Mesothelial cell of epicardium (in vitro differentiated cells): ENCODE results near the gene VARS2. TPM values are rescaled to one million over a fixed set of nuclear protein-coding genes. Genes with fewer than 3 reads are reported as not detected.
A peak's percentile ranks its signal among the peaks of the same experiment; 100 is the strongest.
"Not testable (repeated sequence)": the region's sequence is repeated elsewhere in the genome, so short reads cannot be mapped to it uniquely, and the experiment has no call there.

Experiments
- DNase-seq, 2 experiments: peaks; one replicate each; pipeline ENCODE4 v3.0.0; 2021; ENCODE audit warnings: low spot score in 2 of 2; ENCODE audit not compliant: unreplicated experiment in 2 of 2
- H3K27ac Mint-ChIP-seq: 2 replicates; pipeline ENCODE4 v1.8.0; 2021; ENCODE audit warnings: mixed read lengths
- H3K27me3 Mint-ChIP-seq: 2 replicates; pipeline ENCODE4 v1.8.0; 2021; ENCODE audit warnings: low read depth, mixed read lengths
- H3K36me3 Mint-ChIP-seq: 2 replicates; pipeline ENCODE4 v1.8.0; 2021; ENCODE audit warnings: mixed read lengths
- H3K4me1 Mint-ChIP-seq: 2 replicates; pipeline ENCODE4 v1.8.0; 2021; ENCODE audit warnings: mixed read lengths
- H3K4me3 Mint-ChIP-seq: 2 replicates; pipeline ENCODE4 v1.8.0; 2021; ENCODE audit warnings: mild to moderate bottlenecking, moderate library complexity, mixed read lengths
- H3K9me3 Mint-ChIP-seq: 2 replicates; pipeline ENCODE4 v1.8.0; 2021; ENCODE audit warnings: mixed read lengths
- CTCF ChIP-seq: fragments of 200-600 bp; sonication (generic); IDR thresholded peaks from one replicate; pipeline ENCODE4 v1.5.0; 2021; ENCODE audit warnings: antibody characterized with exemption; ENCODE audit not compliant: unreplicated experiment
- total RNA-seq: library from RNA; stranded (reverse); gene quantifications from 3 replicates; pipeline ENCODE4 v1.2.1, GENCODE V29; 2021

Gene VARS2
- 62.1 to 70.6 TPM (median 67.4 TPM) in 3 replicates for total RNA-seq

- no peaks in the 10 kb centered on the region for H3K9me3 Mint-ChIP-seq
- peaks cover 21% of the 10 kb centered on the region for H3K36me3 Mint-ChIP-seq
- DNase-seq, result peak; percentile 88 to 98
- peaks cover 24% of the 10 kb centered on the region for H3K4me1 Mint-ChIP-seq
- H3K27ac Mint-ChIP-seq, result peak within 1 kb of the TSS; percentile 99
- peak within 1 kb of the TSS; percentile 87 for H3K4me3 Mint-ChIP-seq
- TF ChIP-seq CTCF, result no peak
- no peaks in the 10 kb centered on the region for H3K27me3 Mint-ChIP-seq
These were observed at the start of gene VARS2 for GRCh38 chr6:30914076-30914853. TSS of gene VARS2 (plus strand) at chr6:30914238. CDS start at chr6:30914837, 599 bp downstream.

- H3K4me1 Mint-ChIP-seq, result peaks cover 4% of the 10 kb centered on the region
- no peak for TF ChIP-seq CTCF
- H3K36me3 Mint-ChIP-seq, result peaks cover 11% of the 10 kb centered on the region
- DNase-seq, result no peak
- H3K9me3 Mint-ChIP-seq, result peaks cover 20% of the 10 kb centered on the region
- H3K4me3 Mint-ChIP-seq, result no peak overlapping the region
- H3K27ac Mint-ChIP-seq, result no peak overlapping the region
- H3K27me3 Mint-ChIP-seq, result no peaks in the 10 kb centered on the region
These were observed 49.7 kb upstream of the VARS2 start for GRCh38 chr6:30864325-30864724.

- not testable (repeated sequence) for H3K27me3 Mint-ChIP-seq, H3K27ac Mint-ChIP-seq, DNase-seq, H3K4me3 Mint-ChIP-seq, H3K4me1 Mint-ChIP-seq
- H3K36me3 Mint-ChIP-seq, result peaks cover 23% of the 10 kb centered on the region
- H3K9me3 Mint-ChIP-seq, result peaks cover 47% of the 10 kb centered on the region
These were observed 44.7 kb upstream of the VARS2 start for GRCh38 chr6:30869241-30869749.

GRCh38 chr6:30870546-30870945 is 43.5 kb upstream of the VARS2 start:
- no peak for TF ChIP-seq CTCF
- Mint-ChIP-seq H3K9me3 (peaks cover 47% of the 10 kb centered on the region), H3K27me3 (no peaks in the 10 kb centered on the region), H3K4me1 (no peaks in the 10 kb centered on the region), H3K4me3 (no peak overlapping the region), H3K36me3 (peaks cover 23% of the 10 kb centered on the region), H3K27ac (no peak overlapping the region)
- no peak for DNase-seq

DNA sequence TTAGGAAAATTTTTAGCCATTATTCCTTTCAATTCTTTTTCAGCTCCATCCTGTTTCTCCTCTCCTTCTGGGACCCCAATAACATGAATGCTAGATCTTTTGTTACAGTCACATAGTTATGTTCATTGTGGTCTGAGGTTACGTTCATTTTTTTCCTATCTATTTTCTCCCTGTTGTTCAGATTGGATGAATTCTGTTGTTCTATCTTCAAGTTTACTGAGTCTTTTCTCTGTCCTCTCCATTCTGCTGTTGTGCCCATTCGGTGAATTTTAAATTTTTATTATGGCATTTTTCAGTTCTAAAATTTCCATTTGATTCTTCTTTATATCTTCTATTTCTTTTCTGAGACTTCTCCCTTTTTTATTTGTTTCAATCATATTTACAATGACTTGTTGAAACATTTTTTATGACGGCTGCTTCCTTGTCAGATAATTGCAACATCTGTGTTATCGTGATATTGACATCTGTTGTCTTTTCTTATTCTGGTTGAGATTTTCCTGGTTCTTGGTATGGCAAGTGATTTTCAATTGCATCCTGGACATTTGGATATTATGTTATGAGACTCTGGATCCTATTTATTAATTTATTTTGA is 42.4 kb upstream of the VARS2 start:
- H3K36me3 Mint-ChIP-seq, result peaks cover 23% of the 10 kb centered on the region
- H3K4me1 Mint-ChIP-seq, result peaks cover 7% of the 10 kb centered on the region
- no peak overlapping the region for H3K27ac Mint-ChIP-seq
- no peak for DNase-seq
- no peak overlapping the region for H3K4me3 Mint-ChIP-seq
- peaks cover 47% of the 10 kb centered on the region for H3K9me3 Mint-ChIP-seq
- no peak for TF ChIP-seq CTCF
- no peaks in the 10 kb centered on the region for H3K27me3 Mint-ChIP-seq

- Mint-ChIP-seq H3K36me3 (peaks cover 23% of the 10 kb centered on the region), H3K4me3 (no peak overlapping the region), H3K4me1 (peaks cover 17% of the 10 kb centered on the region), H3K27ac (no peak overlapping the region), H3K9me3 (peaks cover 43% of the 10 kb centered on the region), H3K27me3 (no peaks in the 10 kb centered on the region)
- DNase-seq, result no peak
- no peak for TF ChIP-seq CTCF
These were observed 40.8 kb upstream of the VARS2 start for GRCh38 chr6:30873137-30873640.

GRCh38 chr6:30873795-30874194 is 40.2 kb upstream of the VARS2 start:
- H3K27ac Mint-ChIP-seq, DNase-seq, H3K4me3 Mint-ChIP-seq, H3K27me3 Mint-ChIP-seq: not testable (repeated sequence)
- H3K36me3 Mint-ChIP-seq, result peaks cover 19% of the 10 kb centered on the region
- H3K9me3 Mint-ChIP-seq, result peaks cover 38% of the 10 kb centered on the region
- H3K4me1 Mint-ChIP-seq, result peaks cover 23% of the 10 kb centered on the region
